Neural cell (in vitro differentiated cells): ENCODE data around the gene PAMR1. TPM values are rescaled to one million over a fixed set of nuclear protein-coding genes. Genes with fewer than 3 reads are reported as not detected.

Experiments
- H2AFZ ChIP-seq: fragments of 200-600, 300-800 bp; sonication (generic), shearing (Covaris generic); 2 replicates; pipeline ENCODE4 v1.6.0; 2014; ENCODE audit warnings: low read depth, mild to moderate bottlenecking, antibody characterized with exemption, low read length, moderate library complexity
- H3F3A ChIP-seq: fragments of 200-600 bp; shearing (Covaris generic); 2 replicates; pipeline ENCODE4 v1.6.1; 2016; ENCODE audit warnings: mild to moderate bottlenecking, moderate library complexity, mixed read lengths, antibody characterized with exemption, low read length; ENCODE audit not compliant: insufficient read depth, poor library complexity, severe bottlenecking
- H3K27ac ChIP-seq: fragments of 200-600, 300-800 bp; sonication (generic), shearing (Covaris generic); 2 replicates; pipeline ENCODE4 v1.5.1; 2014; ENCODE audit warnings: mild to moderate bottlenecking, low read length, moderate library complexity
- H3K27me3 ChIP-seq: fragments of 300-800, 200-600 bp; sonication (generic), shearing (Covaris generic); 2 replicates; pipeline ENCODE4 v1.6.0; 2014; ENCODE audit warnings: mild to moderate bottlenecking, low read depth, low read length, moderate library complexity; ENCODE audit not compliant: insufficient read depth
- H3K36me3 ChIP-seq: fragments of 300-800, 200-600 bp; sonication (generic), shearing (Covaris generic); 2 replicates; pipeline ENCODE4 v1.5.1; 2014; ENCODE audit warnings: mild to moderate bottlenecking, antibody characterized with exemption, low read length, moderate library complexity; ENCODE audit not compliant: insufficient read depth
- H3K4me2 ChIP-seq: fragments of 300-800, 200-600 bp; sonication (generic), shearing (Covaris generic); 2 replicates; pipeline ENCODE4 v1.6.0; 2014; ENCODE audit warnings: mild to moderate bottlenecking, low read length
- H3K4me3 ChIP-seq: fragments of 300-800, 200-600 bp; sonication (generic), shearing (Covaris generic); 2 replicates; pipeline ENCODE4 v1.5.1; 2014; ENCODE audit warnings: mild to moderate bottlenecking, low read length, moderate library complexity
- H3K79me2 ChIP-seq: fragments of 200-600 bp; shearing (Covaris generic); replicated peaks from 2 replicates; pipeline ENCODE4 v1.6.0; 2014; ENCODE audit warnings: mild to moderate bottlenecking, low read length, moderate library complexity; ENCODE audit not compliant: insufficient read depth
- H3K9ac ChIP-seq: fragments of 300-800, 200-600 bp; sonication (generic), shearing (Covaris generic); 2 replicates; pipeline ENCODE4 v1.6.1; 2016; ENCODE audit warnings: mild to moderate bottlenecking, low read length, mixed read lengths
- H3K9me2 ChIP-seq: fragments of 200-600 bp; shearing (Covaris generic); 2 replicates; pipeline ENCODE4 v1.6.1; 2016; ENCODE audit warnings: mild to moderate bottlenecking, low read length, mixed read lengths; ENCODE audit not compliant: insufficient read depth
- H3K9me3 ChIP-seq: fragments of 200-600, 300-800 bp; sonication (generic), shearing (Covaris generic); 2 replicates; pipeline ENCODE4 v1.6.1; 2016; ENCODE audit warnings: mild to moderate bottlenecking, mixed run types, low read length, moderate library complexity, mixed read lengths
- H4K20me1 ChIP-seq: fragments of 200-600 bp; shearing (Covaris generic); 2 replicates; pipeline ENCODE4 v1.6.1; 2016; ENCODE audit warnings: mild to moderate bottlenecking, mixed run types; ENCODE audit not compliant: insufficient read depth
- EP300 ChIP-seq: fragments of 450-650 bp; conservative IDR thresholded peaks from 2 replicates; pipeline ENCODE4 v1.6.1; 2014; ENCODE audit warnings: antibody characterized with exemption, mild to moderate bottlenecking, moderate library complexity; ENCODE audit not compliant: poor library complexity, severe bottlenecking
- EZH2 ChIP-seq: fragments of 200-600, 300-800 bp; shearing (Covaris generic), sonication (generic); IDR thresholded peaks from 2 replicates; pipeline ENCODE4 v1.6.1; 2014; ENCODE audit warnings: antibody characterized with exemption, low read length, borderline replicate concordance, mild to moderate bottlenecking; ENCODE audit not compliant: insufficient read depth, poor library complexity, severe bottlenecking
- MXI1 ChIP-seq: fragments of 450-650 bp; conservative IDR thresholded peaks from 2 replicates; pipeline ENCODE4 v1.6.1; 2014; ENCODE audit warnings: antibody characterized with exemption, mild to moderate bottlenecking; ENCODE audit not compliant: poor library complexity, severe bottlenecking
- POLR2AphosphoS5 ChIP-seq: IDR thresholded peaks from 2 replicates; pipeline ENCODE4 v1.6.1; 2012
- RAD21 ChIP-seq: fragments of 450-650 bp; conservative IDR thresholded peaks from 2 replicates; pipeline ENCODE4 v1.6.1; 2014; ENCODE audit warnings: antibody characterized with exemption, mild to moderate bottlenecking, moderate library complexity
- SMC3 ChIP-seq: fragments of 450-650 bp; conservative IDR thresholded peaks from 2 replicates; pipeline ENCODE4 v1.6.1; 2014; ENCODE audit warnings: antibody characterized with exemption, mild to moderate bottlenecking, moderate library complexity; ENCODE audit not compliant: poor library complexity
- TAF1 ChIP-seq: IDR thresholded peaks from 2 replicates; pipeline ENCODE4 v1.6.1; 2012; ENCODE audit warnings: low read depth
- polyA plus RNA-seq: library from polyadenylated mRNA; depleted of rRNA; stranded (reverse); fragments of >200 nt; gene quantifications from 2 replicates; pipeline ENCODE4 v1.2.3, GENCODE V29; 2014
- TF ChIP-seq, protein P1 (sequence below): fragments of 450-650 bp; IDR thresholded peaks from 2 replicates; pipeline ENCODE4 v1.5.1; 2014; ENCODE audit warnings: antibody characterized with exemption, mild to moderate bottlenecking, moderate library complexity; ENCODE audit not compliant: poor library complexity, severe bottlenecking
- TF ChIP-seq, protein P2 (sequence below): IDR thresholded peaks from 2 replicates; pipeline ENCODE4 v1.6.1; 2012; ENCODE audit warnings: borderline replicate concordance

Gene PAMR1
- polyA plus RNA-seq, 1 donor from 2014 or later: 0.48 TPM

DNA sequence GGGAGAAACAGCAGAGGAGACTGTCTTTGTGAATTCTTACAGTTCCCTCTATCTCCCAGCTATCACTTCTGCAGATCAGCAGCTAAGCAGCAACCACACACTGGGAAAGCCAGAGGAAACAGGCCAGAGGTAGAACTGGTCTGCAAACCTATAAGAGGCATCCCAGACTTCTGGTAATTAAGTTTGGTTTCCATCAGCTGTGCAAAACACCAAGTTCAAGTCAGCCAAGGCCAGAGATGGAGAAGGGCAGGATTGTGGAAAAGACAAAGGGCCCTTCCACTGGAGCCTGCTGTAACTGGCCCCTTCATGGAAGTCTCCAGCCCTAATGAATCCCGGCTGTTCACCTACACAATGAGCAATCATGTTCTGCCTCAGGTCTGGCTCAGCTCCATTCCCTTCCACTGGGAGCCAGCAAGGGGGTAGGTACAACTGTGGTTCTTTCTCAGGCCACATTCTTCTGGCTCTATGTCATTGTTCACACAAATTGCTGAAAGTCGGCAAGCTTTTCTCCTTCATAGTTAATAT lies 4.6 kb upstream of the PAMR1 start:
- H3K4me2 ChIP-seq: no peak overlapping the region
- H3K9ac ChIP-seq: no peak overlapping the region
- no peak overlapping the region for H3K4me3 ChIP-seq
- no peaks in the 10 kb centered on the region for H3K36me3 ChIP-seq
- TF ChIP-seq TAF1: no peak
- TF ChIP-seq, protein P1, sequence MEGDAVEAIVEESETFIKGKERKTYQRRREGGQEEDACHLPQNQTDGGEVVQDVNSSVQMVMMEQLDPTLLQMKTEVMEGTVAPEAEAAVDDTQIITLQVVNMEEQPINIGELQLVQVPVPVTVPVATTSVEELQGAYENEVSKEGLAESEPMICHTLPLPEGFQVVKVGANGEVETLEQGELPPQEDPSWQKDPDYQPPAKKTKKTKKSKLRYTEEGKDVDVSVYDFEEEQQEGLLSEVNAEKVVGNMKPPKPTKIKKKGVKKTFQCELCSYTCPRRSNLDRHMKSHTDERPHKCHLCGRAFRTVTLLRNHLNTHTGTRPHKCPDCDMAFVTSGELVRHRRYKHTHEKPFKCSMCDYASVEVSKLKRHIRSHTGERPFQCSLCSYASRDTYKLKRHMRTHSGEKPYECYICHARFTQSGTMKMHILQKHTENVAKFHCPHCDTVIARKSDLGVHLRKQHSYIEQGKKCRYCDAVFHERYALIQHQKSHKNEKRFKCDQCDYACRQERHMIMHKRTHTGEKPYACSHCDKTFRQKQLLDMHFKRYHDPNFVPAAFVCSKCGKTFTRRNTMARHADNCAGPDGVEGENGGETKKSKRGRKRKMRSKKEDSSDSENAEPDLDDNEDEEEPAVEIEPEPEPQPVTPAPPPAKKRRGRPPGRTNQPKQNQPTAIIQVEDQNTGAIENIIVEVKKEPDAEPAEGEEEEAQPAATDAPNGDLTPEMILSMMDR: no peak
- no peak for TF ChIP-seq POLR2AphosphoS5
- TF ChIP-seq MXI1: no peak
- TF ChIP-seq EP300: no peak
- TF ChIP-seq, protein P2, sequence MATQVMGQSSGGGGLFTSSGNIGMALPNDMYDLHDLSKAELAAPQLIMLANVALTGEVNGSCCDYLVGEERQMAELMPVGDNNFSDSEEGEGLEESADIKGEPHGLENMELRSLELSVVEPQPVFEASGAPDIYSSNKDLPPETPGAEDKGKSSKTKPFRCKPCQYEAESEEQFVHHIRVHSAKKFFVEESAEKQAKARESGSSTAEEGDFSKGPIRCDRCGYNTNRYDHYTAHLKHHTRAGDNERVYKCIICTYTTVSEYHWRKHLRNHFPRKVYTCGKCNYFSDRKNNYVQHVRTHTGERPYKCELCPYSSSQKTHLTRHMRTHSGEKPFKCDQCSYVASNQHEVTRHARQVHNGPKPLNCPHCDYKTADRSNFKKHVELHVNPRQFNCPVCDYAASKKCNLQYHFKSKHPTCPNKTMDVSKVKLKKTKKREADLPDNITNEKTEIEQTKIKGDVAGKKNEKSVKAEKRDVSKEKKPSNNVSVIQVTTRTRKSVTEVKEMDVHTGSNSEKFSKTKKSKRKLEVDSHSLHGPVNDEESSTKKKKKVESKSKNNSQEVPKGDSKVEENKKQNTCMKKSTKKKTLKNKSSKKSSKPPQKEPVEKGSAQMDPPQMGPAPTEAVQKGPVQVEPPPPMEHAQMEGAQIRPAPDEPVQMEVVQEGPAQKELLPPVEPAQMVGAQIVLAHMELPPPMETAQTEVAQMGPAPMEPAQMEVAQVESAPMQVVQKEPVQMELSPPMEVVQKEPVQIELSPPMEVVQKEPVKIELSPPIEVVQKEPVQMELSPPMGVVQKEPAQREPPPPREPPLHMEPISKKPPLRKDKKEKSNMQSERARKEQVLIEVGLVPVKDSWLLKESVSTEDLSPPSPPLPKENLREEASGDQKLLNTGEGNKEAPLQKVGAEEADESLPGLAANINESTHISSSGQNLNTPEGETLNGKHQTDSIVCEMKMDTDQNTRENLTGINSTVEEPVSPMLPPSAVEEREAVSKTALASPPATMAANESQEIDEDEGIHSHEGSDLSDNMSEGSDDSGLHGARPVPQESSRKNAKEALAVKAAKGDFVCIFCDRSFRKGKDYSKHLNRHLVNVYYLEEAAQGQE: no peak
- no peak for TF ChIP-seq RAD21
- TF ChIP-seq SMC3: no peak
- no peak for TF ChIP-seq EZH2
- H3K79me2 ChIP-seq: no peaks in the 10 kb centered on the region
- no peaks in the 10 kb centered on the region for H3K9me3 ChIP-seq
- no peaks in the 10 kb centered on the region for H3K9me2 ChIP-seq
- no peak overlapping the region for H2AFZ ChIP-seq
- no peaks in the 10 kb centered on the region for H4K20me1 ChIP-seq
- peaks cover 14% of the 10 kb centered on the region for H3K27me3 ChIP-seq
- H3K27ac ChIP-seq: no peak overlapping the region
- no peaks in the 10 kb centered on the region for H3F3A ChIP-seq

DNA sequence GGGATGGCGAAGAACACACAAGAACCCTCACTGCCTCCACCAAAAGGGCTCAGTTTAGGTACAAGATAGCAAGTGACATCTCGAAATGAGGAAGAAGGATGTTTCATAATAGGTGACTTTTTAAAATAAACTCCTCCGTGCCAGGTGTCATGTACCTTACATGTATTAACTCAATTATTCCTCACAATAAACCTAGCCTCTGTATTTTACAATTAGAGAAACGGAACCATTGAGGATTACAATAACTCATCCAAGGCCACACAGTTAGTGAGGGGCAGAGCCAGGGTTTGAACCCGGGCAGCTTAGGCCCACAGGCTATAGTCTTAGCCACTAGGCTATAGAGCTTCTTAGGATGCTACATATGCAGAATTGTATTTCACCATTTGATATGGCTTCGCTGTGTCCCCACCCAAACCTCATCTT lies 965 bp upstream of the PAMR1 start:
- Histone ChIP-seq H3K9ac (no peak overlapping the region), H4K20me1 (no peaks in the 10 kb centered on the region), H2AFZ (no peak overlapping the region), H3K4me2 (no peak overlapping the region), H3K27me3 (peaks cover 17% of the 10 kb centered on the region), H3K9me3 (no peaks in the 10 kb centered on the region), H3K79me2 (no peaks in the 10 kb centered on the region), H3K4me3 (no peak overlapping the region), H3K36me3 (no peaks in the 10 kb centered on the region), H3K9me2 (no peaks in the 10 kb centered on the region), H3K27ac (no peak overlapping the region), H3F3A (no peaks in the 10 kb centered on the region)
- TF ChIP-seq SMC3 (no peak), TAF1 (no peak), EZH2 (no peak), MXI1 (no peak), POLR2AphosphoS5 (no peak), EP300 (no peak), RAD21 (no peak)
- TF ChIP-seq, protein P2: no peak
- TF ChIP-seq, protein P1: no peak
